K562 (cell line): ENCODE data around the gene PRR5. TPM values are rescaled to one million over a fixed set of nuclear protein-coding genes. Genes with fewer than 3 reads are reported as not detected.

Experiments used
- BRD9 ChIP-seq: fragments of 450-650 bp; IDR thresholded peaks from 2 replicates; pipeline ENCODE4 v1.6.1; 2018; ENCODE audit warnings: low read depth; ENCODE audit not compliant: partially characterized antibody
- CHD2 ChIP-seq: IDR thresholded peaks from 2 replicates; pipeline ENCODE4 v1.6.1; 2011; ENCODE audit warnings: low read depth, low read length
- CSDE1 ChIP-seq, 2 experiments: fragments of 450-650 bp; IDR thresholded peaks; 2 replicates each; pipeline ENCODE4 v1.6.1; 2016; ENCODE audit warnings: mild to moderate bottlenecking in 1 of 2
- ESRRA ChIP-seq: fragments of 450-650 bp; IDR thresholded peaks from 2 replicates; pipeline ENCODE4 v1.6.1; 2014; ENCODE audit warnings: low read depth, mild to moderate bottlenecking, moderate library complexity, borderline replicate concordance
- GTF2F1 ChIP-seq: IDR thresholded peaks from 2 replicates; pipeline ENCODE4 v1.6.1; 2011; ENCODE audit warnings: low read depth, low read length, improper control_type of control experiment
- NONO ChIP-seq, 2 experiments: fragments of 200-400 bp in 1 of 2; fragments of 450-650 bp in 1 of 2; formaldehyde crosslinking in 1 of 2; IDR thresholded peaks; 2 replicates each; pipeline ENCODE4 v1.6.1; 2017; ENCODE audit warnings: low read depth in 2 of 2, mild to moderate bottlenecking in 2 of 2, moderate library complexity in 2 of 2, low read length in 1 of 2
- NR4A1 ChIP-seq, 2 experiments: fragments of 250-450 bp in 1 of 2; fragments of 450-650 bp in 1 of 2; sonication (Bioruptor Pico) in 1 of 2; IDR thresholded peaks; 2 replicates each; pipeline versions ENCODE4 v1.4.0 to v1.6.1; 2016 to 2020; ENCODE audit warnings: mild to moderate bottlenecking in 2 of 2, missing compliant biosample characterization in 1 of 2, missing genetic modification characterization in 1 of 2, moderate library complexity in 1 of 2
- POU5F1 ChIP-seq: fragments of 150-350 bp; IDR thresholded peaks from 2 replicates; pipeline ENCODE4 v1.6.1; 2014; ENCODE audit warnings: borderline replicate concordance, low read length, low read depth, mild to moderate bottlenecking; ENCODE audit not compliant: partially characterized antibody
- PRDM10 ChIP-seq: fragments of 450-650 bp; IDR thresholded peaks from 2 replicates; pipeline ENCODE4 v1.6.1; 2018; ENCODE audit not compliant: partially characterized antibody
- RBM14 ChIP-seq: fragments of 200-400 bp; formaldehyde crosslinking; IDR thresholded peaks from 2 replicates; pipeline ENCODE4 v1.6.1; 2018; ENCODE audit warnings: low read depth, mild to moderate bottlenecking, low read length, moderate library complexity, borderline replicate concordance; ENCODE audit not compliant: insufficient read depth
- SMARCA4 ChIP-seq: fragments of 450-650 bp; IDR thresholded peaks from 2 replicates; pipeline ENCODE4 v1.6.1; 2016
- VEZF1 ChIP-seq: fragments of 200-800 bp; sonication (Bioruptor generic); IDR thresholded peaks from 2 replicates; pipeline ENCODE4 v1.6.1; 2017; ENCODE audit warnings: missing genetic modification characterization, missing compliant biosample characterization
- YY1 ChIP-seq, 3 experiments: IDR thresholded peaks; 2 replicates each; pipeline ENCODE4 v1.6.1; 2011; ENCODE audit warnings: low read length in 2 of 3, mild to moderate bottlenecking in 2 of 3, moderate library complexity in 2 of 3, borderline replicate concordance in 1 of 3, control low read depth in 1 of 3, low read depth in 1 of 3; ENCODE audit not compliant: insufficient read depth in 3 of 3, insufficient replicate concordance in 2 of 3, control insufficient read depth in 1 of 3, insufficient read length in 1 of 3; ENCODE audit errors: extremely low read depth in 1 of 3
- ZBTB17 ChIP-seq: fragments of 450-650 bp; formaldehyde crosslinking; IDR thresholded peaks from 2 replicates; pipeline ENCODE4 v1.4.0; 2020; ENCODE audit warnings: mild to moderate bottlenecking
- ZC3H8 ChIP-seq: fragments of 450-650 bp; IDR thresholded peaks from 2 replicates; pipeline ENCODE4 v1.6.1; 2017
- ZKSCAN8 ChIP-seq: fragments of 200-800 bp; sonication (Bioruptor generic); IDR thresholded peaks from 2 replicates; pipeline ENCODE4 v1.6.1; 2016; ENCODE audit warnings: missing genetic modification characterization, missing compliant biosample characterization
- ZNF431 ChIP-seq: sonication (generic); formaldehyde crosslinking; IDR thresholded peaks from 2 replicates; pipeline ENCODE4 v1.8.0; 2022; ENCODE audit warnings: mild to moderate bottlenecking, missing genetic modification reagents
- ZNF589 ChIP-seq: fragments of 200-800 bp; sonication (Bioruptor generic); IDR thresholded peaks from 2 replicates; pipeline ENCODE4 v1.6.1; 2016; ENCODE audit warnings: low read depth, missing genetic modification characterization, missing compliant biosample characterization
- polyA plus RNA-seq, 8 experiments: library from polyadenylated mRNA; depleted of rRNA in 4 of 8; stranded (reverse) in 5 of 8; unstranded in 3 of 8; fragments of >200 nt; fragmentation: Nextera tagmentation in 2 of 8; fragmentation: Illumina TruSeq in 1 of 8; extraction: Ambion mirVana in 2 of 8; extraction: Trizol in 1 of 8; gene quantifications; 2 replicates each; pipeline versions ENCODE4 v1.2.1 to v1.2.3, GENCODE V29; 2011 to 2014; ENCODE audit warnings: inconsistent platforms in 1 of 8, missing spikeins in 1 of 8
- total RNA-seq, 7 experiments: library from RNA; depleted of rRNA in 6 of 7; stranded (reverse); fragments of >200 nt in 6 of 7; fragmentation: Illumina TruSeq in 2 of 7; extraction: Trizol in 2 of 7; gene quantifications; 2 replicates each; pipeline versions ENCODE4 v1.2.1 to v1.2.3, GENCODE V29; 2011 to 2021; ENCODE audit warnings: low replicate concordance in 1 of 7
- TF ChIP-seq, protein P1 (sequence below), 3 experiments: fragments of 200-800 bp in 1 of 3; sonication (Bioruptor generic) in 1 of 3; sonication (generic) in 1 of 3; formaldehyde crosslinking in 1 of 3; IDR thresholded peaks; 2 replicates each; pipeline versions ENCODE4 v1.6.1 to v1.8.0; 2016 to 2022; ENCODE audit warnings: mild to moderate bottlenecking in 2 of 3, missing compliant biosample characterization in 2 of 3, missing genetic modification characterization in 2 of 3, missing genetic modification reagents in 1 of 3

The PRR5 gene
- total and polyA plus RNA-seq, 9 of the 15 experiments (the other 6 are each of a cell fraction or from before 2014, with no cell fraction given), result 0.13 to 21.0 (median 7.5) TPM

- TF ChIP-seq ESRRA (peak; percentile 52; the same call in 1 of the 2 replicates), YY1 (IDR thresholded peaks at IDR 0.05; ENCODE audit: borderline replicate concordance in 1 of 3, control insufficient read depth in 1 of 3, extremely low read depth in 1 of 3, insufficient read depth in 3 of 3, insufficient read length in 1 of 3, insufficient replicate concordance in 2 of 3, low read depth in 1 of 3, low read length in 2 of 3) (peak in 1 of 3 experiments; percentile 21), BRD9 (peak; percentile 96), ZBTB17 (CRISPR knock-in tag) (0 out of 2 replicates have a peak, but pooled peaks have one; percentile 27), POU5F1 (no peak), ZNF589 (CRISPR knock-in tag) (peak; percentile 72; the same call in 1 of the 2 replicates), ZKSCAN8 (CRISPR knock-in tag) (no peak), NR4A1 (CRISPR knock-in tag; IDR thresholded peaks at IDR 0.05) (no peak), NR4A1 (tag; IDR thresholded peaks at IDR 0.05) (peak; percentile 68), PRDM10 (peak; percentile 99), NONO (IDR thresholded peaks at IDR 0.05; ENCODE audit: low read depth in 2 of 2, low read length in 1 of 2) (peak in 1 of 2 experiments; percentile 98; a peak in 2 of 4 replicates), ZNF431 (CRISPR knock-in tag) (peak; percentile 27; the same call in 1 of the 2 replicates), VEZF1 (CRISPR knock-in tag) (peak; percentile 89), GTF2F1 (no peak), SMARCA4 (peak; percentile 95), CHD2 (0 out of 2 replicates have a peak, but pooled peaks have one; percentile 24), ZC3H8 (no peak), CSDE1 (IDR thresholded peaks at IDR 0.05) (no peak), RBM14 (no peak)
- TF ChIP-seq, protein P1, sequence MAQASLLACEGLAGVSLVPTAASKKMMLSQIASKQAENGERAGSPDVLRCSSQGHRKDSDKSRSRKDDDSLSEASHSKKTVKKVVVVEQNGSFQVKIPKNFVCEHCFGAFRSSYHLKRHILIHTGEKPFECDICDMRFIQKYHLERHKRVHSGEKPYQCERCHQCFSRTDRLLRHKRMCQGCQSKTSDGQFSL (CRISPR knock-in tag; IDR thresholded peaks at IDR 0.05), result peak; percentile 86
- TF ChIP-seq, protein P1 (tag; IDR thresholded peaks at IDR 0.05), result no peak; a peak in 1 of 4 replicates
Observed at GRCh38 chr22:44676441-44677352, 25.3 kb upstream of the PRR5 start (continued).
